ENCODE results near the gene ACOXL.

The ACOXL gene

GRCh38 chr2:110755491-110756078 lies 23.2 kb downstream of the ACOXL start:
- peak; percentile 32 for DNase-seq (ENCODE audit: low spot score)

GRCh38 chr2:110759411-110759810 lies 27.0 kb downstream of the ACOXL start:
- no peak for DNase-seq (ENCODE audit: low spot score)

DNA sequence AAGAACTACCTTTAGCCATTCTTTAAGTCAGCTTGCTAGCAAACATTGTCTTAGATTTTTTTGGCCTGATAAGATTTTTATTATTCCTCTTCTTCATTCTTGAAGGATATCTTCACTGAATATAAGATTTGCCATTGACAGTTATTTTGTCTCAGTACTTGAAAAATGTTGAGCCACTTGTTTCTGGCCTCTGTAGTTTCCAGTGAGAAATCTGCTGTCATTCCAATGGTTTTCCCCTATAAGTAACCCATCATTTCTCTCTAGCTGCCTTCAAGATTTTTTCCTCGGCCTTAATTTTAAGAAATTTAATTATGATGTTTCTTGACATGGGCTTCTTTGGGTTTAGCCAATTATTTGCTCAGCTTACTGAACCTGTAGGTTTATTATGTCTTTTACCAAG lies 32.6 kb downstream of the ACOXL start:
- no peak for DNase-seq (ENCODE audit: low spot score)

- DNase-seq (ENCODE audit: low spot score): no peak
Observed at GRCh38 chr2:110766291-110766690, 33.9 kb downstream of the ACOXL start.

DNA sequence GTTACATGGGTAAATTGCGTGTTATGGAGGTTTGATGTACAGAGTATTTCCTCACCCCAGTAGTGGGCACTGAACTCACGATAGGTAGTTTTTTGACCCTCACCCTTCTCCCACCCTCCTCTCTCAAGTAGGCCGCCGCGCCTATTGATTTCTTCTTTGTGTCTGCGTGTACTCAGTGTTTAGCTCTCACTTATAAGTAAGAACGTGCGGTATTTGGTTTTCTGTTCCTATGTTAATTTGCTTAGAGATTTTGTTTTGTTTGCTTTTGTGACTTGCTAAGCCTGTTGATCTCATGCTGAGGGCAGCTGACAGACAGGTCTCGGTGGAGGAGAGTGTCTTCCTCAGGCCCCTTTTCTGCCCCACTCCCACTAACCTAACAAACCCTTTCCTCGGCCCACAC lies 36.2 kb downstream of the ACOXL start:
- no peak for DNase-seq (ENCODE audit: low spot score)

- DNase-seq (ENCODE audit: low spot score): no peak
Observed at GRCh38 chr2:110770404-110770958, 38.1 kb downstream of the ACOXL start.

GRCh38 chr2:110770959-110771431 lies 38.6 kb downstream of the ACOXL start:
- DNase-seq (ENCODE audit: low spot score): peak; percentile 75

DNA sequence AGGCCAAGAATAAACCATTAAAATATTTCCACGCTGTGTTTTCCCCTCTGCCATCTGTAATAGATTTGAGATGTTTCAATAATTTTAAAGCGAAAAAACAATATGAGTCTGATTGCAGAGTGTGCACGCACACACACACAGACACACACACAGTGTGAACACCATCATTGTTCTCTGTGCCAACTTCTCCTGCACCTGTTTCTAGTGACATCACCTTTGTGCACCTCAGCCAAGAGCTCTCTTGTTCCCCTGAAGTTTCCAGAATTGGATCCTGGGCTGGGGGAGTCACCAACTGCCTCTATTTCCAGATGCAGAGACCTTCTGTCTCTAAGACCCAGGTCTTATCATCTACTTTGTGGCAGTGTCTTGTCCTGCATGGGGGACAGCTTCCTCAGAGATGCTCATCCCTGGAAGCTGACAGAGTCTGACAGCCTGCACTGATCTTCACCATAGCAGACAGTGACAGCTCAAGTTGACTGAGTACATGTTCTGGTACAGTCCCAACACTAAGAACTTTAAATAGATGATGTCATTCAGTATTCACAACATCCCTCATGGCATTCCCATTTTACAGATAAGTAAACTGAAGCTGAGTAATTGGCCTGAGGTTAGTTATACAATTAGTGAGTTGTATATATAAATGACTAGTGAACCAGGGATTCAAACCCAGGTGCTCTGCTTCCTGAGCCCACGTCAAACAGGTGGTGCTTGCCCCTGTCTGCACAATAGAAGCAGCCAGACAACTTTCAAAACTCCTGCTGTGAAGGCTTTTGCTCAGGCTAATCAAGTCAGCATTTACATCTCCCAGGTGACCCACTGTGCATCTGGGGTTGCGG lies 39.4 kb downstream of the ACOXL start:
- DNase-seq (ENCODE audit: low spot score): no peak

DNA sequence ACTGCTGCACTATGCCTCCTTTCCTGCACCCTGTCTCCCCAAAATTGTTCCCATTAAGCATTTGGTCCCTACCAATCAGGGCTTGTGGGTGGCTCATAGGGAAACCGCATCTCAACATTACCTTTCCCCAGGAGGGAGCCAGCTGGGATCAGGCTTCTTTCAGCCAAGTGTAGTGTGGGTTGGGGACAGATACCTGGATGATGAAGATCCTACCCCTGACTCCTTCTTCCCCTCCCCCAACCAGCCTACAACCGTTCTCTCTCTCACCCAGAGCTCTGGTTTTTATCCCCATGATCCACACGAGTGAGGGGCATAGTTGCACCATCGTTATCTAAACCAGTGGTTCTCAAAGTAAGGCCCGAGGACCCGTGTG lies 40.0 kb downstream of the ACOXL start:
- no peak for DNase-seq (ENCODE audit: low spot score)

GRCh38 chr2:110773401-110773921 lies 41.1 kb downstream of the ACOXL start:
- DNase-seq (ENCODE audit: low spot score): no peak

DNA sequence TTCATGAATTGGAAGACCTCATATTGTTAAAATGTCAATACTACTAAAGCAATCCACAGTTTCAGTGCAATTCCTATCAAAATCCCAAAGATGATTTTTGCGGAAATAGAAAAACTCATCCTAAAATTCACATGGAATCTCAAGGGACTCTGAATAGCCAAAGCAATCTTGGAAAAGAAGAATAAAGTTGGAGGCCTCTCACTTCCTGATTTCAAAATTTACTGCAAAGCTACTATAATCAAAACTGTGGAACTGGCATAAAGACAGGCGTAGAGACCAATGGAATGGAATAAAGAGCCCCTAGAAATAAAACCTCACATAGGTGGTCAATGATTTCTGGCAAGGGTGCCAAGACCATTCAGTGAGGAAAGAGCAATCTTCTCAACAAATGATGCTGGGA lies 42.3 kb downstream of the ACOXL start:
- no peak for DNase-seq (ENCODE audit: low spot score)

DNA sequence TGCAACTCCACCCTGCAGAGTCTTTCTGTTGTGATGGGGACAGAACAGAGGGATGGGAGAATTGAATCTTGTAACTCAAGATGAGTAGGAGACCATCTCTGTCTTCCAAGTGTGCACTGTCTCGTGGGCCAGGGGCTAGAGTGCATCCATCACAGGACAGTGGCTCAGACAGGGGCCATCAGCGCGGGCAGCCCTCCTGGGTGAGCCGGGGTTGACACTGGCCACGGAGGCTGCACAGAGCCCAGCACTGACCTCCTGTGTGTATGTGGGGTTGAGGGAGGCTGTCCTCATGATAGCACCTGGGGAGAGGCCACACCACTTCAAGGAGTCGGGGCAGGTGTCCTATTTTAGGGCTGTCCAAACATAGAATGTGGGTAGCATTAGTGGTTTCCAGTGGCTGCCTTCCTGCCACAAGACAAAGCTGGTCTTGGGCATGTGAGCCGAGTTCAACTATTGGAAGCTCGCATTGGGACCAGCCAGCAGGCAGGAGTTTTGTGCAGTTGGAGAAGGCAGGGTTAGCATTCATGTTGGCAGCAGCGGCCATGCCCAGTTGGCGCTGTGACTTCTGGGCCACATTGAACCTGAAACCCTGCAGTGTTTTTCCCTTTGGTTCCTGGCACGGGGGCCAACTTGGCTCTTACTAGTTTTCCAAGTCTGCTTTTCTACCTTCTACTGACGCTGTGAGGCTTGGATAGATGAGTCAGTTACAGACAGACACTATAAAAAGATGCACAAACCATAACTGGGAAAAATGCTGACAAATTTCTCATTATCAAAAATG lies 45.3 kb downstream of the ACOXL start:
- no peak for DNase-seq (ENCODE audit: low spot score)

DNA sequence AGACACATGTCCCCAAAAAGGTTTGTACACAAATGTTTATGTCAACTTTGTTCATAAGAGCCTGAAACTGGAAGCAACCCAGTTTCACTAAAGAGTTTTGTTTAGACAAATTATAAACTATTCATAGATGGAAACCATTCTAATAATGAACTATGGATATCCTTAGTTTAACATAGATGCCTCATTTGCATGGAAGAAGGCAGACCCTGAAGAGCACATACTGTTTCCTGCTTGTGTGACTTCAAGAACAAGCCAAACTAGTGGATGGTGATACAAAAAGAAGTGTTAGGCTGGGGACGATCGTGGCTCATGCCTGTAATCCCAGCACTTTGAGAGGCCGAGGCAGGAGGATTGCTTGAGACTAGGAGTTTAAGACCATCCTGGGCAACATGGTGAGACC lies 48.1 kb downstream of the ACOXL start:
- no peak for DNase-seq (ENCODE audit: low spot score)

DNA sequence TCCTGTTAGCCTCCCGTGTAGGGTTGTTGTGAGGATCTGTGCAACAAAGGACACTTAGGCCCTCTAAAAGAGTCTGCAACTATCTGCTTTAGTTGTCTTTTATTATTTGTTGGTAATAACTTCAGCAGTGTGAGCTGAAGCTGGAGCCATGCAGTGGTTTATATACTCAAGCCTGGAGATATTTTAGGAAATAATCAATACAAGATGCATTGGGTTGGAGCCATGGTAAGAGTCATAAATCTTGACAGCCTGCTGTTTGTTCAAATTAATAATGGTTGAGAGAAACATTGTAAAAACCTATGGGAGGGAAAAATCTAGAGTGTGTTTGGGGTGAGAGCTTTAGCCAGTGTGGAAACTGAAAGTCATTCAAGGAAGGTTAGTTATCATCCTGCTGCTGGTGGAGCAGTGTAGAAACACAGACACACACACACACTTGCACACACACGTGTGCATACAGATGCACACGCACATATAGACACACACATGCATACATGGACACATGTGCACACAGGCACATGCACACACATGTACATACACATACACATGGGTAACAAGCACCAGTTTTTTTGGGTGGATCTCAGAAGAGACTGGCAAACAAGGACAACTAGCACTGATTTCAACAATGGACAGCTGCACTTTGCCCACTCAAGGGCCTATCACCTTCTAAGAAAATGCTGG lies 51.0 kb downstream of the ACOXL start:
- no peak for DNase-seq (ENCODE audit: low spot score)

- DNase-seq (ENCODE audit: low spot score): no peak
Observed at GRCh38 chr2:110784047-110784631, 51.8 kb downstream of the ACOXL start.

GRCh38 chr2:110785439-110785838 lies 53.1 kb downstream of the ACOXL start:
- DNase-seq (ENCODE audit: low spot score): no peak

GRCh38 chr2:110788976-110789375 lies 56.6 kb downstream of the ACOXL start:
- no peak for DNase-seq (ENCODE audit: low spot score)

- no peak for DNase-seq (ENCODE audit: low spot score)
Observed at GRCh38 chr2:110789706-110790105, 57.3 kb downstream of the ACOXL start.

- no peak for DNase-seq (ENCODE audit: low spot score)
Observed at GRCh38 chr2:110790907-110791306, 58.5 kb downstream of the ACOXL start.

GRCh38 chr2:110791435-110791834 lies 59.1 kb downstream of the ACOXL start:
- DNase-seq (ENCODE audit: low spot score): no peak

- DNase-seq (ENCODE audit: low spot score): no peak
Observed at GRCh38 chr2:110793034-110793433, 60.7 kb downstream of the ACOXL start.
